BJ (cell line): Measurements from ENCODE around the gene WWOX. TPM values are rescaled to one million over a fixed set of nuclear protein-coding genes. Genes with fewer than 3 reads are reported as not detected.

Experiments
- CTCF ChIA-PET: fragments of 350-600 bp; formaldehyde crosslinking; extraction: SDS; loops from one replicate; lab custom pipeline; 2021; ENCODE audit warnings: antibody characterized with exemption, inconsistent platforms; lab: Yijun Ruan, JAX
- POLR2A ChIA-PET: fragments of 300-600 bp; sonication (Branson Sonifier 250); formaldehyde crosslinking; extraction: SDS; loops from one replicate; lab custom pipeline; 2021; ENCODE audit warnings: antibody characterized with exemption; lab: Charles Lee
- DNase-seq: peaks from one replicate; pipeline ENCODE4 v3.0.0-alpha.2; 2011; ENCODE audit warnings: low read depth
- H3K27me3 ChIP-seq: 2 replicates; pipeline ENCODE4 v1.6.0; 2011; ENCODE audit warnings: low read length; ENCODE audit not compliant: control insufficient read depth, insufficient read depth
- H3K36me3 ChIP-seq: 2 replicates; pipeline ENCODE4 v1.5.1; 2011; ENCODE audit warnings: low read length; ENCODE audit not compliant: control insufficient read depth, insufficient read depth
- H3K4me3 ChIP-seq: 2 replicates; pipeline ENCODE4 v1.5.1; 2011; ENCODE audit warnings: low read depth, mild to moderate bottlenecking, control low read depth, low read length
- CTCF ChIP-seq: IDR thresholded peaks from 2 replicates; pipeline ENCODE4 v1.5.1; 2011; ENCODE audit warnings: low read depth, mild to moderate bottlenecking, control low read depth, inconsistent platforms, low read length, moderate library complexity; ENCODE audit not compliant: insufficient read depth
- polyA plus RNA-seq: library from polyadenylated mRNA; depleted of rRNA; stranded (reverse); fragments of >200 nt; gene quantifications from 2 replicates; pipeline ENCODE4 v1.2.3, GENCODE V29; 2011

The WWOX gene
- polyA plus RNA-seq, 1 experiment: 3.1 TPM

- ChIA-PET POLR2A (no interaction called here), CTCF (no interaction called here)
- Histone ChIP-seq H3K4me3 (no peak overlapping the region), H3K27me3 (no peaks in the 10 kb centered on the region), H3K36me3 (no peaks in the 10 kb centered on the region)
- no peak for TF ChIP-seq CTCF
- DNase-seq: no peak
Measured at GRCh38 chr16:78483124-78483992, 383.9 kb downstream of the WWOX start.

- no peaks in the 10 kb centered on the region for H3K36me3 ChIP-seq
- DNase-seq: no peak
- no peaks in the 10 kb centered on the region for H3K27me3 ChIP-seq
- no peak for TF ChIP-seq CTCF
- ChIA-PET POLR2A (no interaction called here), CTCF (no interaction called here)
- no peak overlapping the region for H3K4me3 ChIP-seq
Measured at GRCh38 chr16:78484509-78485058, 385.1 kb downstream of the WWOX start.

GRCh38 chr16:78485188-78485916, 385.9 kb downstream of the WWOX start:
- CTCF ChIA-PET: interaction anchor here (0.6 kb wide), 1 partner anchor 38 kb away, joined by 3 read pairs; no protein-coding TSS in a partner anchor

GRCh38 chr16:78485917-78486257, 386.4 kb downstream of the WWOX start:
- ChIA-PET CTCF (no interaction called here), POLR2A (no interaction called here)
- Histone ChIP-seq H3K4me3 (no peak overlapping the region), H3K27me3 (no peaks in the 10 kb centered on the region), H3K36me3 (no peaks in the 10 kb centered on the region)
- TF ChIP-seq CTCF: no peak
- DNase-seq: no peak

More at GRCh38 chr16:78485188-78485916, 385.9 kb downstream of the WWOX start:
- Histone ChIP-seq H3K36me3 (no peaks in the 10 kb centered on the region), H3K27me3 (no peaks in the 10 kb centered on the region), H3K4me3 (no peak overlapping the region)
- POLR2A ChIA-PET: no interaction called here
- TF ChIP-seq CTCF: no peak
- DNase-seq: no peak

GRCh38 chr16:78487471-78487870, 388.0 kb downstream of the WWOX start:
- Histone ChIP-seq H3K27me3 (no peaks in the 10 kb centered on the region), H3K4me3 (no peak overlapping the region), H3K36me3 (no peaks in the 10 kb centered on the region)
- ChIA-PET POLR2A (no interaction called here), CTCF (no interaction called here)
- TF ChIP-seq CTCF: no peak
- DNase-seq: no peak
